Prostate gland (tissue), 2 donors: ENCODE data around the gene SLC2A5.
"Not testable (repeated sequence)": the region's sequence is repeated elsewhere in the genome, so short reads cannot be mapped to it uniquely, and the experiment has no call there.

Source experiments
- POLR2A ChIP-seq: fragments of 450-650 bp; IDR thresholded peaks from one replicate; pipeline ENCODE4 v1.6.1; 2016; ENCODE audit warnings: antibody characterized with exemption, mild to moderate bottlenecking
- TF ChIP-seq, protein P1 (sequence below), 4 experiments: fragments of 200-600 bp in 2 of 4; fragments of 450-650 bp in 2 of 4; sonication (generic) in 2 of 4; IDR thresholded peaks; 1 replicate in 3 of 4; 2 replicates in 1 of 4; pipeline ENCODE4 v1.5.1; 2016 to 2019; ENCODE audit warnings: antibody characterized with exemption in 4 of 4, mild to moderate bottlenecking in 2 of 4, moderate library complexity in 2 of 4

GRCh38 chr1:9001534-9002214 is 67.8 kb downstream of the SLC2A5 start:
- TF ChIP-seq, protein P1, sequence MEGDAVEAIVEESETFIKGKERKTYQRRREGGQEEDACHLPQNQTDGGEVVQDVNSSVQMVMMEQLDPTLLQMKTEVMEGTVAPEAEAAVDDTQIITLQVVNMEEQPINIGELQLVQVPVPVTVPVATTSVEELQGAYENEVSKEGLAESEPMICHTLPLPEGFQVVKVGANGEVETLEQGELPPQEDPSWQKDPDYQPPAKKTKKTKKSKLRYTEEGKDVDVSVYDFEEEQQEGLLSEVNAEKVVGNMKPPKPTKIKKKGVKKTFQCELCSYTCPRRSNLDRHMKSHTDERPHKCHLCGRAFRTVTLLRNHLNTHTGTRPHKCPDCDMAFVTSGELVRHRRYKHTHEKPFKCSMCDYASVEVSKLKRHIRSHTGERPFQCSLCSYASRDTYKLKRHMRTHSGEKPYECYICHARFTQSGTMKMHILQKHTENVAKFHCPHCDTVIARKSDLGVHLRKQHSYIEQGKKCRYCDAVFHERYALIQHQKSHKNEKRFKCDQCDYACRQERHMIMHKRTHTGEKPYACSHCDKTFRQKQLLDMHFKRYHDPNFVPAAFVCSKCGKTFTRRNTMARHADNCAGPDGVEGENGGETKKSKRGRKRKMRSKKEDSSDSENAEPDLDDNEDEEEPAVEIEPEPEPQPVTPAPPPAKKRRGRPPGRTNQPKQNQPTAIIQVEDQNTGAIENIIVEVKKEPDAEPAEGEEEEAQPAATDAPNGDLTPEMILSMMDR (IDR thresholded peaks at IDR 0.05), result not testable (repeated sequence)
- TF ChIP-seq POLR2A, result not testable (repeated sequence)
